A673 (cell line): ENCODE results near the gene NDUFAF2.

Experiments used
- EZH2 ChIP-seq: fragments of 200-600 bp; sonication (generic); IDR thresholded peaks from 2 replicates; pipeline ENCODE4 v1.6.1; 2017; ENCODE audit warnings: borderline replicate concordance, low read depth, mild to moderate bottlenecking, mixed read lengths, antibody characterized with exemption, low read length; ENCODE audit not compliant: poor library complexity, severe bottlenecking
- TF ChIP-seq, protein P1 (sequence below): fragments of 300-800, 200-600 bp; sonication (generic); conservative IDR thresholded peaks from 2 replicates; pipeline ENCODE4 v1.5.1; 2017; ENCODE audit warnings: low read depth, mild to moderate bottlenecking, antibody characterized with exemption, low read length, moderate library complexity, mixed read lengths

DNA sequence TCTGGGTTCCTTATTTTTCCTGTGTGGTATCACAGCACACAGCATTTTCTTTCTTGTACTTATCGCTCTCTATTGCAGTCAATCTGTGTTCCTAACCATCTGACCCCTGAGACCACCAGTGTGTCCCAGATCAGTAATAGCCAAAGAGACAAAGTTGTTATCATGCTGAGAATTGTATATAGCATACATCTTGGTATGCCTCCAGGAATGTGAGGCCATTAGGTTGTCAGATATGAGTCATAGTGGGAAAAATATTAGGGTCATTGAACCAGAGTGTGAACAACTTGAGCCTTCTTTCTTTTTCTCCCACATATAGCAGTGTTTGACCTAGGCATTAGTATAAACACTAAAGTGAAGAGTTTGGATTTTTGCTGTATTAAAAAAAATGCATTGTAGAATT is 106.3 kb downstream of the NDUFAF2 start:
- TF ChIP-seq, protein P1, sequence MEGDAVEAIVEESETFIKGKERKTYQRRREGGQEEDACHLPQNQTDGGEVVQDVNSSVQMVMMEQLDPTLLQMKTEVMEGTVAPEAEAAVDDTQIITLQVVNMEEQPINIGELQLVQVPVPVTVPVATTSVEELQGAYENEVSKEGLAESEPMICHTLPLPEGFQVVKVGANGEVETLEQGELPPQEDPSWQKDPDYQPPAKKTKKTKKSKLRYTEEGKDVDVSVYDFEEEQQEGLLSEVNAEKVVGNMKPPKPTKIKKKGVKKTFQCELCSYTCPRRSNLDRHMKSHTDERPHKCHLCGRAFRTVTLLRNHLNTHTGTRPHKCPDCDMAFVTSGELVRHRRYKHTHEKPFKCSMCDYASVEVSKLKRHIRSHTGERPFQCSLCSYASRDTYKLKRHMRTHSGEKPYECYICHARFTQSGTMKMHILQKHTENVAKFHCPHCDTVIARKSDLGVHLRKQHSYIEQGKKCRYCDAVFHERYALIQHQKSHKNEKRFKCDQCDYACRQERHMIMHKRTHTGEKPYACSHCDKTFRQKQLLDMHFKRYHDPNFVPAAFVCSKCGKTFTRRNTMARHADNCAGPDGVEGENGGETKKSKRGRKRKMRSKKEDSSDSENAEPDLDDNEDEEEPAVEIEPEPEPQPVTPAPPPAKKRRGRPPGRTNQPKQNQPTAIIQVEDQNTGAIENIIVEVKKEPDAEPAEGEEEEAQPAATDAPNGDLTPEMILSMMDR: no peak
- no peak for TF ChIP-seq EZH2
